GM19324 (cell line): ENCODE data around the gene LBHD1.
"Not testable (repeated sequence)": the region's sequence is repeated elsewhere in the genome, so short reads cannot be mapped to it uniquely, and the experiment has no call there.

Experiments used
- ATAC-seq: cut with Tn5 transposase; IDR thresholded peaks from one replicate; pipeline ENCODE4 v1.9.1; 2021; ENCODE audit warnings: mild to moderate bottlenecking, moderate library complexity; ENCODE audit not compliant: unreplicated experiment, low FRiP score

LBHD1 gene

DNA sequence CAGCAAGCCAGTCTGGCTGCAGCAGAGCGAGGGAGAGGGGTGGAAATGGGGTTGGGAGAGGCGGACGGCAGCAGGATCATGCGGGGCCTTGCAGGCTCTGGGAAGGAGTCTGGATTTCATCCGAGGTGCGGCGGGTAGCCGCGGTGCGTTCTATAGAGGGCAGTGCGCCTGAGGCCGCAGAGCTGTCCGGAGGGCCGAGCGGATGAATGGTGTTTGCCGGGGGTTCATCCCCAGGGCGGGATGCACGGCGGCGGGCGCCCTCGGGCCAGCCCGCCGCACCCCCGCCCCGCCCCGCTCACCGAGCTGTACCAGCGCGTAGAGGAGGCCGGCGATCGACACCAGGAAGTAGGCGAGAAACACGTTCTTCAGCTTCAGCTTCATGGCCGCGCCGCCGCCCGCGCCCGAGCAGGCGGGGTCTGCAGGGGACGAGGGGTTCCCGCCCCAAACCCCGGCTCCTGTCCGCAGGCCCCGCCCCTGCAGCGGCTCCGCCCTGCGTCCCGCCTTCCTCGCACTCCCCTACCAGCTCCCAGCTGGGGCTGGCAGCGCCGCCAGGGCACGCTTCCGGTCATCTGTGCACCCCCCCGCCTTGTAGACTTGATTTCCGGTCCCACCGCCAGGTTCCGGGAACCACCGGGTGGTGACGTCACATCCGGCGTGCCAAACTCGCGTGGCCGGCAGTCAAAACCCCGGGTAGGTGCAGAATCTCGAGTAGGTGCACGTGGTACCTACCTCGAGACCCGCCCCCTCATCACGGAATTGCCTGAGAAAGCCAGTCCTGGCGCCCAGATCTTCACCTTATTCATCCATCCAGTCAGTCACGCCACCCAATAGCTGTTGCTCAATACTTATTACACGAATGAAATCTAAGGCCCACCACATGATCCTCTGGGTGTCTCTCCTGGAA lies 50.2 kb downstream of the LBHD1 start, which contains the start of gene B3GAT3:
B3GAT3 (minus strand) TSS at position 420 of the 904 bp plus-strand sequence; CDS start at position 381, 39 bp downstream.
- peak; percentile 95 for ATAC-seq

DNA sequence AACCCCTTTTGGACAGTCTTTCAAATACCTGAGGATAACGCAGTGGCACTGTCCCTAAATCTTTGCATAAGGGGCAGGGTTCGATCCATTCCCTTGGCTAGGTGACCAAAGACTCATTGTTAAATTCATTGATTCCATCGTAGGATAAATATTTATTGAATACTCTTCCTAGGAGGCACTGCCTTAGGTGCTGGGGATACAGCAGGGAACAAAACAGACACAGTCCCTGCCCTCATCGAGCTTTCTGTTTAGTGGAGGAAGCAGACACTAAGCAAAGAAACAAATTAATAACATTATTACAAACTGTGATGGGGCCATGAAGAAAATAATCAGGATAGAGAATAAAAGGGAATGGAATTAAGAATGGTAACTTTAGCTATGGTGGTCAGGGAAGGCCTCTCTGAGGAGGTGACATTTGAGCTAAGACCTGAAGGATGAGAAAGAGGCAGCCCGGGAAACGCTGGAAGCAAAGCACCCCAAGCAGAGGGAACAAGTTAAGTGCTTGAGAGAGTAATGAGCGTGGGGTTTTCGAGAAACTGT lies 51.0 kb downstream of the LBHD1 start:
- no peak for ATAC-seq

DNA sequence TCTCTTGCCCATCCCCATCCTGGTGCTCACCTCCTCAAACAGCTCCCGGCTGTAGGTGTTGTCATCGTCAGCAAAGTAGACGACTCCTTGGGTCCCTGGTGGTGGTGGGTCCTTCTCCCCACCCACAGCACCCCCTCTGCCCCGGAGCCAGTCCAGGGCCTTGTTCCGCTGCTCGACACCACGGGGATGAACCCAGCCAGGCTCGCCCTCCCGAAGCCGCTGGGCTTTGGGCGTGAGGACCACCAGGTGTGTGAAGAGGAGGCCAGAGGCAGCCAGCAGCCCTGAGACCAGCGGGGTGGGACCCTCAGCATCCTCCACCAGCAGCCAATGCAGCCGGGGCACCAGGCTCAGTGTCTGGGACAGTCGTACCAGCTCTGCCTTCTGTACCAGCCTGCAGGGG lies 55.1 kb downstream of the LBHD1 start:
- not testable (repeated sequence) for ATAC-seq

DNA sequence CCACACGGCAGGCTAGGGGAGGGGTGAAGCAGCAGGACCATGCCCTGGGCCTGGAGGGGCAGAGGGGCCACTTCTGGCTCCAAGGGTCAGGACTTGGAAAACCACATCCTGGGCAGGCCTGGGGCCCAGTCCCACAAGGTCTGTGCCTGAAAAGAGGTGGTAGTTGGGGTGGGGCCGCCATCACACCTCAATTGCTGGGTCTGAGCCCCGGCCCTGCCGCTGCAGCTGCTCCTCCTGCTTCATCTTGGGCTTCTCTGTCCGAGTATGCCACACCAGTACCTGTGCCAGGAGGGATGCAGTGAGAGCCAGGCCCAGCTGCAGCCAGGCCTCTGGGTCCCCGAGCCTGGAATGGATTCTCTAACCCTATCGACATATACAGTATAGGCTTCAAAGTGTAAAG lies 56.5 kb downstream of the LBHD1 start:
- ATAC-seq, result no peak

DNA sequence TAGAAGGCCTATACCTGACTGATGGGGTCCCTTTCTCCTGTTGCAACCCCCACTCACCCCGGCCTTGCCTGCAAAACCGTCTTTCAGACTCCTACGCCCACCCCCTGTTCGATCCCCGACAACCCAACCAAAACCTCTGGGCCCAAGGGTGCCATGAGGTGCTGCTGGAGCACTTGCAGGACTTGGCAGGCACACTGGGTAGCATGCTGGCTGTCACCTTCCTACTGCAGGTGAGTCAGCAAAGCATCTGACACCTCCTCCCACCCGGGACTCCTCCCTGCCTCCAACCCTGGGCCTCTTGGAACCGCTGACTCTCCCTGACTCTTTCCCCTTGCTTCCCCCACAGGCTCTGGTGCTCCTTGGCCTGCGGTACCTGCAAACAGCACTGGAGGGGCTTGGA lies 57.8 kb downstream of the LBHD1 start:
- no peak for ATAC-seq

DNA sequence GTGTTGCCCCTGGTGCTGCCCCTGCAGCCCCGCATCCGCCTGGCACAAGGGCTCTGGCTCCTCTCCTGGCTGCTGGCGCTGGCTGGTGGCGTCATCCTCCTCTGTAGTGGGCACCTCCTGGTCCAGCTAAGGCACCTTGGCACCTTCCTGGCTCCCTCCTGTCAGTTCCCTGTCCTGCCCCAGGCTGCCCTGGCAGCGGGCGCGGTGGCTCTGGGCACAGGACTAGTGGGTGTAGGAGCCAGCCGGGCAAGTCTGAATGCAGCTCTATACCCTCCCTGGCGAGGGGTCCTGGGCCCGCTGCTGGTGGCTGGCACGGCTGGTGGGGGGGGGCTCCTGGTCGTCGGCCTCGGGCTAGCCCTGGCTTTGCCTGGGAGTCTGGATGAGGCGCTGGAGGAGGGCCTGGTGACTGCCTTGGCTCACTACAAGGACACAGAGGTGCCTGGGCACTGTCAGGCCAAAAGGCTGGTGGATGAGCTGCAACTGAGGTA lies 58.7 kb downstream of the LBHD1 start:
- no peak for ATAC-seq
